ENCODE results near the gene SMO. TPM values are rescaled to one million over a fixed set of nuclear protein-coding genes. Genes with fewer than 3 reads are reported as not detected.
"Not testable (repeated sequence)": the region's sequence is repeated elsewhere in the genome, so short reads cannot be mapped to it uniquely, and the experiment has no call there.

The SMO gene
- total RNA-seq, 1 donor from 2014 or later, result 5.0 TPM

- intact Hi-C loops (cut with DNase I), result no loop called here
- DNase-seq (no peak), ATAC-seq (ENCODE audit: poor library complexity) (peak; percentile 63)
Measured at GRCh38 chr7:129202058-129202777, 13.8 kb downstream of the SMO start.

GRCh38 chr7:129203050-129203741 lies 14.8 kb downstream of the SMO start:
- ATAC-seq (ENCODE audit: poor library complexity) (no peak), DNase-seq (no peak)
- intact Hi-C loops (cut with DNase I), result no loop called here

DNA sequence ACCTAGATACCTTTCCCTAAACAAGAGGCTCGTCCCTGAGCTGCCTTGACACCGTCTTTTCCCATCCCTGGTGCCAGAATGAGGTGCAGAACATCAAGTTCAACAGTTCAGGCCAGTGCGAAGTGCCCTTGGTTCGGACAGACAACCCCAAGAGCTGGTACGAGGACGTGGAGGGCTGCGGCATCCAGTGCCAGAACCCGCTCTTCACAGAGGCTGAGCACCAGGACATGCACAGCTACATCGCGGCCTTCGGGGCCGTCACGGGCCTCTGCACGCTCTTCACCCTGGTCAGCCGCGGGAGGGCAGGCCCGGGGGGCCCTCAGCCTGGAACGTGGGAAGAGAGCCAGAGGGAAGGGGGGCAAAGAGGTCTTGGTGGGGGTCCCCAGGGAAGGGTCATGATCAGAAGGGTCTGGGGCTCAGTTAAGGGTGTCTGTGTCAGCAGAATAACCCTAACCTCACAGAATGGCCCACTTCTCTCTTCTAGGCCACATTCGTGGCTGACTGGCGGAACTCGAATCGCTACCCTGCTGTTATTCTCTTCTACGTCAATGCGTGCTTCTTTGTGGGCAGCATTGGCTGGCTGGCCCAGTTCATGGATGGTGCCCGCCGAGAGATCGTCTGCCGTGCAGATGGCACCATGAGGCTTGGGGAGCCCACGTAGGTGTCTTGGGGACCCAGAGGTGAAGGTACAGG lies 16.8 kb downstream of the SMO start:
- ATAC-seq (ENCODE audit: poor library complexity) (no peak), DNase-seq (no peak)
- intact Hi-C loops (cut with DNase I), result no loop called here

DNA sequence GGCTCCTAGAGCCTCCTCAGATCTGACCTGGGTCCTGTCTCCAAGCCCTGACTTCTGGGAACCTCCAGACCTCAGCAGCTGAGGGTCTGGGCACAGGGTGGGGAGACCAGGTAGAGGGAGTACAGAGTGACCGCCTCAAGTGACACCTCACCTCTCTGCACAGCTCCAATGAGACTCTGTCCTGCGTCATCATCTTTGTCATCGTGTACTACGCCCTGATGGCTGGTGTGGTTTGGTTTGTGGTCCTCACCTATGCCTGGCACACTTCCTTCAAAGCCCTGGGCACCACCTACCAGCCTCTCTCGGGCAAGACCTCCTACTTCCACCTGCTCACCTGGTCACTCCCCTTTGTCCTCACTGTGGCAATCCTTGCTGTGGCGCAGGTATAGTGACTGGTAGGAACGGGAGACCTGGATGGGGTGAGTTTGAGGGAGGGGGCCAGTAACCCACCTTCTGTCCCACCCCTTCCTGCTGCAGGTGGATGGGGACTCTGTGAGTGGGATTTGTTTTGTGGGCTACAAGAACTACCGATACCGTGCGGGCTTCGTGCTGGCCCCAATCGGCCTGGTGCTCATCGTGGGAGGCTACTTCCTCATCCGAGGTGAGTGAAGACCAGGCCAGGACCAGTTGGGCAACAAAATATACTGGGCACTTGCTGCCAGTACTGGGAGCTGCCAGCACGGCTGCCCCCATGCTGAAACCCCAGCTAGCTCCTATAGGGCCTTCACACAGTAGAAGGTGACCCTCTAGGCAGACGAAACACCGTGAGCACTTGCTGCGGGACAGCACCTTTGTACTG lies 17.8 kb downstream of the SMO start:
- DNase-seq (no peak), ATAC-seq (ENCODE audit: poor library complexity) (no peak)
- intact Hi-C loops (cut with DNase I), result no loop called here

DNA sequence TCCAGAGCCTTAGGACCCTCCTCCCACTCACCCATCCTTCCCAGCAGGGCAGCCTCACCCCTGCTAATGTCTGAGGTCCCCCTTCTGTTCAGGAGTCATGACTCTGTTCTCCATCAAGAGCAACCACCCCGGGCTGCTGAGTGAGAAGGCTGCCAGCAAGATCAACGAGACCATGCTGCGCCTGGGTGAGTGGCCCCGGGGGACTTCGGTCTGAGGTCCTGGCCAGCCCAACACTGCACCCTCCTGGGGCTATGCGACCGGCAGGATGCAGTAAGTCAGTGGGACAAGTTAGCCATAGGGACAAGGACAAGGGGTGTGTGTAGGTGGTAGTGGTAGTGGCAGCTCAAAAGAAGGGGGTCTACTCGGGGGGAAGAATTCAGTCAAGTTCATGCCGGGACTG lies 20.2 kb downstream of the SMO start:
- ATAC-seq (ENCODE audit: poor library complexity) (no peak), DNase-seq (no peak)
- intact Hi-C loops (cut with DNase I), result no loop called here

DNA sequence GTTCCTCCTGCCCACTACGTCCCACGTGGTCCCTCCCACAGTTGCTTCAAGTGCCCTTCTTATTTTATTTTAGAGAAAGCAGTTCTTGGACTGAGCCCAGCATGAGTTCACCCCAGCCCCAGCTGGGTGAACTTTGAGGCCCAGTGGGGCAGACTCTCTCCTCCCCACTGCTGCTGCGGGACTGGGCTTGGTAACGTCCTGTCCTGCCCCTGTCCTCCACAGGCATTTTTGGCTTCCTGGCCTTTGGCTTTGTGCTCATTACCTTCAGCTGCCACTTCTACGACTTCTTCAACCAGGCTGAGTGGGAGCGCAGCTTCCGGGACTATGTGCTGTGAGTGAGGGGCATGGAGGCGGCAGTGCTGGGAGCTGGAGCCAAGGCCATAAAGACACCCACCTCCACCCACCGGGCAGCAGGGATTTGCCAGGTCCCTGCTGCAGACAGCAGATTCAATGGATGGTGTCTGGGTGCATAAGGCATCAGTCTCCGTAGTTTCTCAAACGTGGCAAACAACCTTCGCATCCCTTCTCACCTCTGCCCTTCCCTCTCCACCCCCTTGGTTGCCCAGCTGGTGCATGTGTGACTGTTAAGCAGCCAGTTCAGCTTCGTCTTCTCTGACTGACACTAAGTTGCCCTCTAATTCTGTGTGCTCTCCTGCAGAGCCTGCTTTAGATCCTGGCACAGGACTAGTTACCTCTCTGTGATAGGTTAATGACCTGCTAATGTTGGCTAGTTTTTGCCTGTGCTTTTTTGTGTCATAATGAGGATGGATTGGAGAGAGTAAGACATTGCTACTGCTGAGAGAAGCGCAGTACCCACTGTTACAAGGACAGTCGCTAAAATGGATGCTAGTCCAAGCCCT lies 20.9 kb downstream of the SMO start:
- DNase-seq, result no peak
- ATAC-seq (ENCODE audit: poor library complexity), result no peak
- intact Hi-C loops (cut with DNase I), result no loop called here

DNA sequence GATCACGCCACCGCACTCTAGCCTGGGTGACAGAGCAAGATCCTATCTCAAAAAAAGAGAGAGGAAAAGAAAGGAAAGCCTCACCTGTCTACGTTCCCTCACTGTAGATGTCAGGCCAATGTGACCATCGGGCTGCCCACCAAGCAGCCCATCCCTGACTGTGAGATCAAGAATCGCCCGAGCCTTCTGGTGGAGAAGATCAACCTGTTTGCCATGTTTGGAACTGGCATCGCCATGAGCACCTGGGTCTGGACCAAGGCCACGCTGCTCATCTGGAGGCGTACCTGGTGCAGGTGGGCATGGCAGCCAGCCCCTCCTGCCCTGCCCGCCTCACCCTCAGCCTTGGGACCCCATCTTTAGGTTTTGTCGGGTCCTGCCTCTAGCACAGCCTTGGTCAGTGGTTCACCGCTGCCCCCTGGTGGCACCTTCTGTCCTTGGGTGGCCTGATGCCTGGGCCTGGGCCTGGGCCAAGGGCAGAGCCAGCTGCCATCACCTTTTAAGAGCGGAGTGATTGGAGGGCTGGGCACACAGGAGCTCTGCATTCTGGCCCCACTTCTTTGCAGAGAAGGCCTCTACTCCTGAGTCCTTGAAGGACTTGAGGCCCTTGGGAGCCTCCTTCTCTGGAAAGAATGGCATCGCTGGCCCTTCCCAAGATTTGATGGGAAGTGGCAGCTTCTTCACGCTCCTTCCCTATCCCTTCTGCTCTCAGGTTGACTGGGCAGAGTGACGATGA lies 22.0 kb downstream of the SMO start:
- peak; percentile 90 for DNase-seq
- intact Hi-C loops (cut with DNase I), result loop anchor here (5.0 kb wide), 1 partner anchor 48 kb away; no protein-coding TSS in a partner anchor
- ATAC-seq (ENCODE audit: poor library complexity), result peak; percentile 97

GRCh38 chr7:129210989-129211312 lies 22.5 kb downstream of the SMO start:
- peak; percentile 40 for ATAC-seq (ENCODE audit: poor library complexity)
- intact Hi-C loops (cut with DNase I), result loop anchor here (5.0 kb wide), 1 partner anchor 49 kb away; no protein-coding TSS in a partner anchor
- no peak for DNase-seq

GRCh38 chr7:129212126-129212525 lies 23.7 kb downstream of the SMO start:
- ATAC-seq (ENCODE audit: poor library complexity), result no peak
- intact Hi-C loops (cut with DNase I), result loop anchor here (5.0 kb wide), 1 partner anchor 50 kb away; no protein-coding TSS in a partner anchor
- DNase-seq, result no peak

- DNase-seq, result no peak
- intact Hi-C loops (cut with DNase I), result loop anchor here (5.0 kb wide), 1 partner anchor 50 kb away; no protein-coding TSS in a partner anchor
- no peak for ATAC-seq (ENCODE audit: poor library complexity)
Measured at GRCh38 chr7:129212596-129212995, 24.2 kb downstream of the SMO start.

- no peak for DNase-seq
- no peak for ATAC-seq (ENCODE audit: poor library complexity)
- intact Hi-C loops (cut with DNase I), result loop anchor here (5.0 kb wide), 1 partner anchor 52 kb away; no protein-coding TSS in a partner anchor
Measured at GRCh38 chr7:129213828-129214227, 25.4 kb downstream of the SMO start.

DNA sequence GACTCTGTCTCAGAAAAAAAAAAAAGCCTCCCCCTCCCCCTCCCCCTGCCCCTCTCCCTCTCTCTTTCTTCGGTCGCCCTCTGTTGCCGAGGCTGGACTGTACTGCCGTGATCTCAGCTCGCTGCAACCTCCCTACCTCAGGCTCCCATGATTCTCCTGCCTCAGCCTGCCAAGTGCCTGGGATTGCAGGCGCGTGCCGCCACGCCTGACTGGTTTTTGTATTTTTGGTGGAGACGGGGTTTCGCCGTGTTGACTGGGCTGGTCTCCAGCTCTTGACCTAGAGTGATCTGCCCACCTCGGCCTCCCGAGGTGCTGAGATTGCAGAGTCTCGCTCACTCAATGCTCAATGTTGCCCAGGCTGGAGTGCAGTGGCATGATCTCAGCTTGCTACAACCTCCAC lies 27.3 kb downstream of the SMO start:
- not testable (repeated sequence) for DNase-seq; ATAC-seq (ENCODE audit: poor library complexity)
- intact Hi-C loops (cut with DNase I), result loop anchor here (5.0 kb wide), 2 partner anchors 82 to 257 kb away; no protein-coding TSS in a partner anchor

- not testable (repeated sequence) for ATAC-seq (ENCODE audit: poor library complexity); DNase-seq
- intact Hi-C loops (cut with DNase I), result loop anchor here (5.0 kb wide), 2 partner anchors 81 to 256 kb away; no protein-coding TSS in a partner anchor
Measured at GRCh38 chr7:129216101-129216715, 27.8 kb downstream of the SMO start.

DNA sequence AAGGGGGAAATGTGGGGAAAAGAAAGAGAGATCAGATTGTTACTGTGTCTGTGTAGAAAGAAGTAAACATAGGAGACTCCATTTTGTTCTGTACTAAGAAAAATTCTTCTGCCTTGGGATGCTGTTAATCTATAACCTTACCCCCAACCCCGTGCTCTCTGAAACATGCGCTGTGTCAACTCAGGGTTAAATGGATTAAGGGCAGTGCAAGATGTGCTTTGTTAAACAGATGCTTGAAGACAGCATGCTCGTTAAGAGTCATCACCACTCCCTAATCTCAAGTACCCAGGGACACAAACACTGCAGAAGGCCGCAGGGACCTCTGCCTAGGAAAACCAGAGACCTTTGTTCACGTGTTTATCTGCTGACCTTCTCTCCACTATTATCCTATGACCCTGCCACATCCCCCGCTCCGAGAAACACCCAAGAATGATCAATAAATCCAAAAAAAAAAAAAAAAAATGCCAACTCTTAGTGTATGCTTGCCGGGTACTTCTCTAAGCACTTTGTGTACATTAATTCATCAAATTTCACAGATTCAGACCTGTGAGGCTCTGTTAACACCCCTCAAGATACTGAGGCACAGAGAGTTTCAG lies 28.5 kb downstream of the SMO start:
- intact Hi-C loops (cut with DNase I), result loop anchor here (5.0 kb wide), 2 partner anchors 80 to 255 kb away; no protein-coding TSS in a partner anchor
- DNase-seq; ATAC-seq (ENCODE audit: poor library complexity): not testable (repeated sequence)

DNA sequence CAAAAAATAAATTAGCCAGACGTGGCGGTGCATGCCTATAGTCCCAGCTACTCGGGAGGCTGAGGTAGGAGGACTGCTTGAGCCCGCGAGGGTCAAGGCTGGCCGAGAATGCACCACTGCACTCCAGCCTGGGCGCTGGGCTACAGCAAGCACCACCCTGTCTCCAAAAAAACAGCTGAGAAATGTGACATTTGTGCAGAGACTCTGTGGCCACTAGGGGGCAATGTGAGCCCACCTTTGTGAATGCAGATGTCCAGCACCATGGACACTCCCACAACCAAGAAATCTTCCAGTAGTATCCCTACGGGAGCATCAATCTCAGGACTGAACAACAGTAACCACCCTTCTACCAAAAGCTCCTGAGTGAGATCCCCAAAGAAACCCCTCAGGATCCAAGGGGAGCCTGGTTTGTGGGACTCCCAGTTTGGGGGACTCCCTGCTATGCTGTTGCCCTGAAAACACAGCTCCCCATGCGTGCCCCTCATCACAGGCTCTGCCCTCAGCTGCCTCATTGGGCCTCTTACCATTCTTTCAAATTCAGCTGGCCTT lies 30.2 kb downstream of the SMO start:
- ATAC-seq (ENCODE audit: poor library complexity), result peak; percentile 94

DNA sequence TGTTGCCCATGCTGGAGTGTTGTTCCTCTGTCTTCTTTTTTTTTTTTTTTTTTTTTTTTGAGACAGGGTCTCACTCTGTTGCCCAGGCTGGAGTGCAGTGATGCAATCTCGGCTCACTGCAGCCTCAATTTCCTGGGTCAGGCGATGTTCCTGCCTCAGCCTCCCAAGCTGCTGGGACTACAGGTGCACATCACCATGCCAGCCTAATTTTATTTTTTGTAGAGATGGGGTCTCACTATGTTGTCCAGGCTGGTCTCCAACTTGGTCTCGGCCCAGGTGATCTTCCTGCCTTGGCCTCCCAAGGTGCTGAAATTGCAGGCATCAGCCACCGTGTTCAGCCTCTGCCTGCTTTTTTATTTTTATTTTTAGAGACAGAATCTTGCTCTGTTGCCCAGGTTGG lies 30.7 kb downstream of the SMO start:
- DNase-seq; ATAC-seq (ENCODE audit: poor library complexity): not testable (repeated sequence)
- intact Hi-C loops (cut with DNase I), result loop anchor here (5.0 kb wide), 2 partner anchors 78 to 253 kb away; no protein-coding TSS in a partner anchor

More for the DNA sequence above, 30.2 kb downstream of the SMO start:
- intact Hi-C loops (cut with DNase I), result loop anchor here (5.0 kb wide), 2 partner anchors 79 to 254 kb away; no protein-coding TSS in a partner anchor
- DNase-seq, result peak; percentile 85

All from Right ventricle myocardium superior (tissue), 1 donor.